ENCODE results near the gene RNF144B.

RNF144B gene

GRCh38 chr6:18511211-18511610 lies 124.1 kb downstream of the RNF144B start:
- no peak for DNase-seq (ENCODE audit: low spot score)

GRCh38 chr6:18513253-18513798 lies 126.2 kb downstream of the RNF144B start:
- DNase-seq (ENCODE audit: low spot score) = no peak

GRCh38 chr6:18514180-18514579 lies 127.0 kb downstream of the RNF144B start:
- DNase-seq (ENCODE audit: low spot score) = no peak

GRCh38 chr6:18515767-18516166 lies 128.6 kb downstream of the RNF144B start:
- DNase-seq (ENCODE audit: low spot score) = no peak
